Stimulated activated CD8-positive, alpha-beta memory T cell treated with anti-CD3 and anti-CD28 coated beads, Interleukin-12 subunit alpha, Interleukin-12 subunit beta, amount 100 ng/mL, for 24 hours (primary cell): ENCODE results near the gene NIPA2.

Source experiments
- DNase-seq: peaks from one replicate; pipeline ENCODE4 v3.0.0-alpha.2; 2020; ENCODE audit errors: extremely low read depth

NIPA2 gene

DNA sequence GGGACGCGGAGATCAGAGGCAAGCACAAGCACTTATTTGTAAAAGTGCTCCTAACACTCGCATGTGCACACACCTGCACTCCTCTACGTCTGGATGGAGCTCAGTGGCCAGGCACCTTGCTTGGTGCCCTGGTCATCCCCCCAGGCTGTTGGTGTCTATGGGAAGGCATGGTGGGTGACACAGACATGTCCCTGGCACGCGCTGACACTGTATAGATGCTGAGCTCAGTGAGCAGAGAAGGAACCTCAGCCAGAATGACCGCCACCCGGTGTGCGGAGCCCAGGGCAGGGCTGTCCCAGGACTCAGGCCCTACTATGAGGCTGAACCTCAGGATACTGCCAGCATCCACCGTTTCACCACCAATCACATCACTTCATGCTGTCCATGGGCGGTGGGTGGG lies 64.5 kb downstream of the NIPA2 start:
- no peak for DNase-seq

DNA sequence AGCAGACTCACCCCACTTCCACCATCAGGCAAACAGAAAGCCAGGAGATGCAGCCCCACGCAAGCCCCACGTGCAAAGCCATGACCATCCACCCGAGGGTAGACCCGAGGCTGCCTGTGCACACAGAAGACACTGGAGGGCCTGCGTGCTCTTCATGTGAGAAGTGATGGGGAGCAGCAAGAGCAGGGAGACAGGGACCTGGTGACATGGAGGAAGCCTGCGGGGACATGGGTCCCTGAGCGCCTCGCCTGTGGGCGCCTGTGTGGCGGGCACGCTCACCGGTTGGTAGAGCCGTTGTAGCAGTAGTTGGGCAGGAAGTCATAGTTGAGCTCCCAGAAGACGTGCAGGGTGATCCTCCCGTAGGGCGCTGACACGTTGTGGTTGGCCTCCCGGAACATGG lies 65.0 kb downstream of the NIPA2 start:
- no peak for DNase-seq

DNA sequence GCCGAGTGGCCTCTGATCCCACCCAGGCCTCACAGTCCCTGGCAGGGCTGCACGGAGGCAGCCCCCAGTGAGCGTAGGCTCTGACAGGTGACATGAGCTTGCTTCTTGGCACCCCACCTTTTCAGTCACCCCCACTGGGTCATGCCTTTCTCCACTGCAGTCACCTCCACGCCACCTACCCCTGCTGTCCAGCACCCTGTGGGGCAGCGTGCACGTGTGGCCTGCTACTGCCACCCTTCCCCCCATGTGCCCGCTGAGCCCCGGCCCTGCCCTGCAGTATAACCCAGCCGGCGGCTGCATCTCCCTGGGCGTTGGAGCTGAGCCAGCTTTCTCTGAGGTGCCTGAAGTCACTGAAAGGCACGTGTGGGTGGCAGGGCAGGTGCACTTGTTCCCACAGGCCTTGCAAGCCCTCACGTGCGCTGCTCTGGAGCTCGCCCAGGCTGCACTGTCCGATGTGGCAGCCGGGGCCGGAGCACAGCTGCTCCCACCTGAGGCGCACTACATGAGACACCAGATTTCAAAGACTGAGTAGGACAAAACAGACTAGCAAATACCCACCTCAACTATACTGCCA lies 65.6 kb downstream of the NIPA2 start:
- DNase-seq = no peak

DNA sequence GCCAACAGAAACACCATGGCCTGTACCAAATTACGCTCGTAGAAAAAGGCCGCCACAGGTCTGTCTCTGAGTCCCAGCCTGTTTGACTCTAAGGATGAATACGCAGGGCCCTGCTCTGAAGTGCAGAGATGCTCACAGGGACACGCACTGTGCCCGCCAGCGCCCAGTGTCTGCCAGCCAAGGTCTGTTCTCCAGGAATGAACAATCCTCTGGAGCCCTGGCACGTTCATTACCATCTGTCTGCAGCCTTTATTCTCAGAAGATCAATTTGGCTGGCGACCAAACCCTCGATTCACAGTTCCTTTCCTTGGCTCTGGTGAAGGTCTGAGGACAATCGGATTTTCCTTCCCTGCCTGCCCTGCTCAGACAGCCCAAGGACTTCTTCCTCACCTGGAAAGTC lies 66.3 kb downstream of the NIPA2 start:
- no peak for DNase-seq

DNA sequence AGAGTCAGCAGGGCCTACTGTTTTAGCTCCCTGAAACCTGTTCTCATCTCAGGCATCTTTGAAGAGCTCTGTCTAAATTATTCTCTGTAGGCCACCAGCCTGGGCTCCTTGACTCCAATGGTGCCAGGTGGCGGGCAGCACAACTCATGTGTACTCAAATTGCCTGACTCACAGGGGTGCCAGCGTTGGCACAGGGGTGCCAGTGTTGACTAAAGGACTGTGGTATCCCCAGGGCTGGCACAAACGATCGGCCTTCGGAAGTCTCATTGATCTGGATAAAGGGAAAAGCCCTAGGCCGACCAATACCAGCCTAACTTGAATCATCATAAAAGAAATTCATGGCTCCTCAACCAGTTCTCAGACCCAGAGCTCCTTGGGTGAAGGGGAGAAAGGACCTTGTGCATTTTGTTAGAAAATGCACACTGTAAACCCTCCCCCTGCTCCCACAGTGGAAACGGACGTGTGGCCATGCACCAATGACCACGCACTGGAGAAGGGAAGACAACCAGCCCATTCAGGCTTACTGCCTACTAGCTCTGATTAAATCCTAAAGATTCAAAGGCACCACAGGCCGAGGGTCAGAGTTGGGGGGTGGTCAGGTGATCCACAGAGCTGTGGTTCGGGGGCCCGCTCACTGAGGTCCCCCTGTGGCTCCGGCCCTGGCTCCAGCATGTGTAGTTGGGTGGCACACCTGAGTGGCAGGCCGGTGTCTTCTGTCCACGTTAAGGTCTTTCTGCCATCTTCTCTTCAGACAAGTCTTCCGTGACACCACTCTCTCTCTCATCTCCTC lies 68.9 kb downstream of the NIPA2 start:
- DNase-seq = no peak

DNA sequence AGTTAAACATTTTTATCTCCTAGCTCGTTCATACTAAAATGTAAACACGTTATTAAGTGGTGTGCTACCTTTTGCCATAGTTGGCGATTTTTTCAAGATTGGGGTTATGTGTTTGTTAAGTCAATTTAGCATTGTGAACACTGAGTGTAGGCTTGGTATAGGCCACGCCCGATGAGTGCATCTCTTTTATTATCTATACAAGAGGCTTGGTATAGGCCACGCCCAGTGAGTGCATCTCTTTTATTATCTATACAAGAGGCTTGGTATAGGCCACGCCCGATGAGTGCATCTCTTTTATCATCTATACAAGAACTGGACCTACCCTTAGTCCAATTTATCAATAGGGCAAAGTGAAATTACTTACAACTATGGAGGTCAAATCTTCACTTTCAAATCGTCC lies 70.4 kb downstream of the NIPA2 start:
- DNase-seq = no peak

DNA sequence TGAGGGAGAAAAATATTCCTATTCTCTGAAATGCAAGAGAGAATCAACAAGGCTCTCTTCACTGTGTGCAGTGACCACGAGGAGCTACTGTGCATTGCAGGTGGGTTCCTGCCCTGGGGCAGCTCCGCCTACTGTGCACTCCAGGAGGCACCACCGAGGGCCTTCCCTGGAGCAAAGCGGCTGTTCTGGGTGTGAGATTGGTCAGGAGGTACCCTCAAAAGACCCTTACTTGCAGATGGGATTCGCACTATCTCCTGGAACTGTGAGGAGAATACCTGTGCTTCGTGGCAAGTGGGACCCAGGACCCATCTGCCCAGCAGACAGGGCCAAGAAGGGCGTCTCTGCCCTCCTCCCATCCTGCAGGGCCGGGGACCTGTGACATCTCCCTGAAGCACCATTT lies 72.8 kb downstream of the NIPA2 start:
- no peak for DNase-seq

DNA sequence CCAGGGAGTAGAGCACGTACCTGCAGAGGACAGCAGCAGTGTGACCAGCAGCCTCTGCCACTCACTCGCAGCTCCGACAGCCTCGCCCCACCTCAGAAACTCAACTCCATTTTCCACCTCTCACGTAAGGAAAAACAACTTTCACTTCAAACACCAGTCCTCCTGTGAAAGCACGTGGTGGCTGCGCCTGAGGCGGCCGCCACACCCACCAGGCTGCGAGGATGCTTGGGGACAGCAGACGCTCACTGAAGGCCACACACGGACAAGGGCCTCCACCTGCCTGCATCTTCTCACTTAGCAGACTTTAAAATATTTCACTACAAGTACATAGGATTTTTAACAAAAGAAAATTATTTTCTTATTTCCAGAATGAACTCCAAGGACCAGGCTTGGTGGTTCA lies 73.8 kb downstream of the NIPA2 start:
- DNase-seq = no peak

DNA sequence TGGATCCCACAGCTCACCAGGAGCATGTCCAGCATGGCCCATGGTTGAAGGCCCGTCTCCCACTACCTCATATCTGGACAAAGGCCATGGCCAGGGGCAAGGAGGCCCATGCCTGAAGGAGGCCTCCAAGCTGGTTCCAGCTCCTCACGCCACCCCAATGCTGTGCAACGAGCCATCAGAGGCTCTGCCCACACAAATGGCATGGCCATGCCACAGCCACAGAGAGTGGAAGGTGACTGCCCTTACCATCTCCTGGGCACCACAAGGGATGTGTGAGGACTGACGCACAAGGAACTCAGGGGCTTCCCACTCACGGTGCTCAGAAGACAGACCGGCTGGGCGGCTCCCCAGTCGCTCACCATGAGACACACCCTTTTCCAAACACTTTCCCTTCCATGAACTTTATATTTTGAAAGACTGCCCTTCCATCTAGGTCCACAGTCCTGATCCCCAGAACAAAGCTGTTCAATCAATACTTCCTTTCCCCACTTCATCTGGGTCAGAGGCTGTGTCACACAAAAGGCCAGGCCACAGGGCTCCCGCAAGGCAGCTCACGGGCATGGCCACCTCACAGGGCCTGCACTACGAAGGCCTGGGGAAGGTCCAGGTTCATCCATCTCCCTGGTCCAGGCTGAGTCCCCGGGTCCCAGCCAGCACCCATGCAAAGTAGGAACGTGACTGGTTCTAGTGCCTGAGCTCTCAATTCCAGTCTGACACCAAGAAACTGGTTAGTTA lies 75.3 kb downstream of the NIPA2 start:
- DNase-seq = no peak

DNA sequence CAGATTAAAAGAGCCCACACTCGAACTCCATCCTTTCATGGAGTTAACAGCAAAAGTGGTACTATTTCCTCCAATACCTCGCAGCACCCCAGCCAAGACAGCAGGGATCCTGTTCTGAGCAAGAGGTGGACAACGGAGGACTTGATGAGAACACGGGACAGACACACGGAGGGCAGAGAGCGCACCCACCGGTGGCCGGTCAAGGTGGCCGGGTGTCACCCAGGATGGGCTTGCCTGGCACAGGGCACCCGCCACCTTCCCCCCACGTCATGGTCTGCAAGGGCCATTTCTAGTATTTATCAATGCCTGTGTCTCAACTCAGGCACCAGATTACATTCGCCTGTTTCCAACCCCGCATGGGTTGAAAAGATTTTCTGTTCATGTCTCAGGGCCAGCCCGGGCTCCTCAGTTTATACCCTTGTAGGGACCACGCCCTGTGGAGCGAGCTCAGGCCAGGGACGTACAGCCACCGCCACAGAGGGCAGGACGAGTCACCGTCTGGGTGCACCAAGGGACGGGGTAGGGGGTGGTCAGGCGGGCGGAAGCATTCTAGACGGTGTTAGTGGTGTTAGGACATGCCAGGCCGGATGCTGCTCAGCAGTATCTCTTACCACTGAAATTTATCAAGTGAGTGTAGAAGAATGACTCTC lies 77.5 kb downstream of the NIPA2 start:
- DNase-seq = no peak

DNA sequence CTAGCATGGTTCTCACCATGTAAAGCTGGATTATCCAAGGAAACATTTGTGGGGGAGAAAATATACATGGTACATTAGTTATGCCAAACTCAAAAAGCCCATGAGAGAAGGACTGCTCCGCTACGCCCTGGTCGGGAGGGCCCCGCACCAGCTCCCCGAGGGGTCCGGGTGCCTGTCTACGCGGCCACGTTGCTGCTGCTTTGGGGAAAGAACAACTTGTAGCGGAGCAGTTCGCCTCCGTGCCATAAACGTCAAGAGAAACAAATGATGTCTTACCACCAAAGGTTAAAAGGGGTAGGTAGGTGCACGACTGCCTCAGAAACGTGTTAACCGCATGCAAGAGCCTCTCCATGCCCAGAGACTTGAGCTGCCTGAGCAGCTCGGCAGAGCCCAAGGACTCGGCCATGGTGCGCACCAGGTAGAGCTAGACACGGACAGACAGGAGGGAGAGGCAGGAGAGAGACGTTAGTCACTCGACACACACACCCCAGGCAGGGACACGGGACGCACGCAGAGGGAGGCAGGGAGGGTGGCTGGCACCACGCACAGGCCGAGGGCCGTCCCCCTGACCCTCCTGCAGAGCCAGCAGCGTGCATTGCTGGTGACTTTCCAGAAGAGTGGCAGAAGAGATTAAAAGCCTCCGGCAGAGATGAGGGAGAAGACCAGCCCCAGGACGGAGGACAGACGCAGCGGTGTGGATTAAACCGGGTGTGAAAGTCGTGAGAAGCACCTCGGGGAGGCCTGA lies 78.3 kb downstream of the NIPA2 start:
- DNase-seq = no peak

DNA sequence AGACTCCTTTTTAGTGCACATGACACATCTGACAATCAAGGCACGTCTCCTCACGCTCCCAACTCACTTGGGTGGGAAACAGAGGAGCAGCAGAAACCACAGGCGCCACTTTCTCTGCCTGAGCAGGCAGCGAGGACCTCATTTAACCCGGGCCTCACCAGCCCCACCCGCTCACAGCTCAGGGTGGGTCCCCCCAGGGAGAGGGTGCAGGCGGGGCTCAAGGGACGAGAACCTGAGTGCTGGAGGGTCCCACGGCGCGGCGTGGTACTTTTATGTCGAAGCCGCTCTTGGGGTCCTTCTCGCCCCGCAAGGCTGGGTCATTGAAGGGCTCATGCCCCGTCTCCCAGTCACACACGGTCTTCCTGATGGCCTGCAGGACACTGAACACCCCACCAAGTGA lies 79.1 kb downstream of the NIPA2 start:
- no peak for DNase-seq
